Type B pancreatic cell (in vitro differentiated cells): ENCODE results near the gene PRRT1B. TPM values are rescaled to one million over a fixed set of nuclear protein-coding genes. Genes with fewer than 3 reads are reported as not detected.

Source experiments
- DNase-seq: peaks from one replicate; pipeline ENCODE4 v3.0.0; 2021; ENCODE audit warnings: mixed read lengths; ENCODE audit not compliant: unreplicated experiment; ENCODE audit errors: extremely low spot score
- H3K27ac Mint-ChIP-seq: 2 replicates; pipeline ENCODE4 v1.8.0; 2021; ENCODE audit warnings: mild to moderate bottlenecking, mixed read lengths
- H3K27me3 Mint-ChIP-seq: 2 replicates; pipeline ENCODE4 v1.8.0; 2021; ENCODE audit warnings: mixed read lengths
- H3K36me3 Mint-ChIP-seq: 2 replicates; pipeline ENCODE4 v1.8.0; 2021; ENCODE audit warnings: mixed read lengths
- H3K4me1 Mint-ChIP-seq: one replicate; pipeline ENCODE4 v1.8.0; 2021; ENCODE audit warnings: mixed read lengths; ENCODE audit not compliant: unreplicated experiment
- H3K4me3 Mint-ChIP-seq: 2 replicates; pipeline ENCODE4 v1.8.0; 2021; ENCODE audit warnings: mild to moderate bottlenecking, mixed read lengths
- H3K9me3 Mint-ChIP-seq: 2 replicates; pipeline ENCODE4 v1.8.0; 2021; ENCODE audit warnings: mixed read lengths
- CTCF ChIP-seq: fragments of 200-600 bp; sonication (generic); conservative IDR thresholded peaks from 2 replicates; pipeline ENCODE4 v1.5.0; 2021; ENCODE audit warnings: antibody characterized with exemption, mild to moderate bottlenecking
- total RNA-seq: library from RNA; stranded (reverse); gene quantifications from 2 replicates; pipeline ENCODE4 v1.2.1, GENCODE V29; 2021; ENCODE audit warnings: low replicate concordance

The PRRT1B gene
- total RNA-seq, 1 donor from 2014 or later, result 3.0 TPM

- Mint-ChIP-seq H3K27me3 (no peaks in the 10 kb centered on the region), H3K4me1 (peaks cover 9% of the 10 kb centered on the region), H3K9me3 (no peaks in the 10 kb centered on the region), H3K4me3 (no peak overlapping the region), H3K27ac (no peak overlapping the region), H3K36me3 (peaks cover 12% of the 10 kb centered on the region)
- DNase-seq, result no peak
- no peak for TF ChIP-seq CTCF
Observed at GRCh38 chr9:131578731-131579504, 33.6 kb downstream of the PRRT1B start.

GRCh38 chr9:131579789-131580211 is 34.5 kb downstream of the PRRT1B start:
- Mint-ChIP-seq H3K9me3 (no peaks in the 10 kb centered on the region), H3K4me3 (no peak overlapping the region), H3K27me3 (no peaks in the 10 kb centered on the region), H3K4me1 (peaks cover 9% of the 10 kb centered on the region), H3K36me3 (peaks cover 12% of the 10 kb centered on the region), H3K27ac (no peak overlapping the region)
- DNase-seq, result no peak
- no peak for TF ChIP-seq CTCF

GRCh38 chr9:131580358-131580757 is 35.0 kb downstream of the PRRT1B start:
- Mint-ChIP-seq H3K27ac (no peak overlapping the region), H3K4me1 (peaks cover 9% of the 10 kb centered on the region), H3K9me3 (no peaks in the 10 kb centered on the region), H3K4me3 (no peak overlapping the region), H3K27me3 (no peaks in the 10 kb centered on the region), H3K36me3 (peaks cover 12% of the 10 kb centered on the region)
- DNase-seq, result no peak
- no peak for TF ChIP-seq CTCF

- H3K36me3 Mint-ChIP-seq, result peaks cover 12% of the 10 kb centered on the region
- no peaks in the 10 kb centered on the region for H3K9me3 Mint-ChIP-seq
- no peak for DNase-seq
- no peak for TF ChIP-seq CTCF
- no peak overlapping the region for H3K27ac Mint-ChIP-seq
- H3K4me3 Mint-ChIP-seq, result no peak overlapping the region
- H3K27me3 Mint-ChIP-seq, result no peaks in the 10 kb centered on the region
- peaks cover 9% of the 10 kb centered on the region for H3K4me1 Mint-ChIP-seq
Observed at GRCh38 chr9:131582056-131582455, 36.7 kb downstream of the PRRT1B start.

GRCh38 chr9:131582466-131583336 is 37.4 kb downstream of the PRRT1B start:
- peaks cover 5% of the 10 kb centered on the region for H3K4me1 Mint-ChIP-seq
- no peaks in the 10 kb centered on the region for H3K27me3 Mint-ChIP-seq
- no peak overlapping the region for H3K27ac Mint-ChIP-seq
- no peak for DNase-seq
- no peaks in the 10 kb centered on the region for H3K9me3 Mint-ChIP-seq
- no peak overlapping the region for H3K4me3 Mint-ChIP-seq
- no peak for TF ChIP-seq CTCF
- H3K36me3 Mint-ChIP-seq, result peaks cover 17% of the 10 kb centered on the region
